Activated naive CD4-positive, alpha-beta T cell treated with anti-CD3 and anti-CD28 coated beads, Interleukin-2, amount 50 U/mL, for 72 hours (primary cell): ENCODE results near the gene FGF21. TPM values are rescaled to one million over a fixed set of nuclear protein-coding genes. Genes with fewer than 3 reads are reported as not detected.

Source experiments
- ATAC-seq, 2 donors: fragments of 150-1000 bp; cut with Tn5 transposase; 2 replicates each; pipeline ENCODE4 v1.10.0; 2021; ENCODE audit warnings: mild to moderate bottlenecking in 2 of 2, moderate library complexity in 2 of 2
- DNase-seq, 2 donors: peaks; one replicate each; pipeline ENCODE4 v3.0.0; 2021 to 2022; ENCODE audit warnings: low spot score in 2 of 2
- H3K27ac Mint-ChIP-seq, 2 donors: one replicate each; pipeline ENCODE4 v1.8.0; 2022; ENCODE audit warnings: mild to moderate bottlenecking in 2 of 2, mixed read lengths in 2 of 2
- H3K36me3 Mint-ChIP-seq, 2 donors: one replicate each; pipeline ENCODE4 v1.8.0; 2022; ENCODE audit warnings: mixed read lengths in 2 of 2
- H3K9me3 Mint-ChIP-seq, 2 donors: one replicate each; pipeline ENCODE4 v1.8.0; 2022; ENCODE audit warnings: mixed read lengths in 2 of 2
- total RNA-seq, 2 donors: library from RNA; stranded (reverse); gene quantifications; one replicate each; pipeline ENCODE4 v1.2.3, GENCODE V29; 2022

The FGF21 gene
- total RNA-seq, 2 donors from 2014 or later, result not detected

DNA sequence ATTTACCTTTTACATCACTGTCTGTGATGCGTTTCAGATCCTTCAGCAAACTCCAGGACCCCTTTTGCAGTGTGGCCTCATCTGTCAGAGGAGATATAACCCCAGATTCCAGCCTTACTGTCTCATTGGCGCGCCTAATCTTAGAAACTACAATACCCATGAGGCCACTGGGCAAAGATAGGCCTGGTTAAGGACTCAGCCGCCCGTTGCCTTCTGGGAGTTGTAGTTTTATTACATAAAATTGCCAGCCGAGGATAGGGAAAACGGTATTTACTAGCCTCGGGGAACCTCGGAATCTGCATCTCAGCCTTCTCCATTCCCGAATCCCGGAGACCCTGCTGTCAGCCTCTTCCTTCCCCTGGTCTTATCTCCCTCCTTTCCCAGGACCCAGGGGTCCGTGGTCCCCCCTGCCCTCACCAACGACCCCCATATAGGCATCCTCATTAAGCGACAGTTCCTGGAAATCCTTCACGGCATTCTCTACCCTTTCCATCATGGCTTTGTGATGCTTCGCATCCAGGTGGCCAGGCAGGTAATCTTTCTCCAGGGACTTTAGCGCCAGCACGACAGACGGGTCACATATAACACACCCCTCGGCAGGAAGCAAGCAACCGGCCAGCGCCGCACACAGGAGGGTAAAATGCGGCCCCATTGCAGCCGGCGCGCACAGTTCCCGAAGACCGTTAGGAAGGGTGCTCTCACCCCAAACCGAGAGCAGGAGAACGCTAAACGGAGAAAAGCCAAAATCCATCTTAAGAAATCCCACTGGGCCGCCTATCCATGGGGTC, 9.9 kb upstream of the FGF21 start:
- Mint-ChIP-seq H3K36me3 (no peaks in the 10 kb centered on the region), H3K9me3 (no peaks in the 10 kb centered on the region), H3K27ac (no peak overlapping the region)
- ATAC-seq (peak; percentile 65 to 80), DNase-seq (peak in 1 of 2 donors; percentile 60)

GRCh38 chr19:48746110-48746509, 9.2 kb upstream of the FGF21 start:
- DNase-seq, result no peak
- no peak overlapping the region for H3K27ac Mint-ChIP-seq
- no peaks in the 10 kb centered on the region for H3K36me3 Mint-ChIP-seq
- no peaks in the 10 kb centered on the region for H3K9me3 Mint-ChIP-seq
- ATAC-seq, result no peak

GRCh38 chr19:48746738-48747575, 8.4 kb upstream of the FGF21 start, which contains the start of gene IZUMO1:
TSS of gene IZUMO1 (minus strand) at chr19:48746909. CDS start at chr19:48745859, 1,050 bp downstream.
- no peaks in the 10 kb centered on the region for H3K9me3 Mint-ChIP-seq
- DNase-seq (peak in 1 of 2 donors; percentile 64), ATAC-seq (peak; percentile 72 to 87)
- no peaks in the 10 kb centered on the region for H3K36me3 Mint-ChIP-seq
- peak within 1 kb of the TSS; percentile 71 to 82 for H3K27ac Mint-ChIP-seq

- H3K36me3 Mint-ChIP-seq, result no peaks in the 10 kb centered on the region
- no peaks in the 10 kb centered on the region for H3K9me3 Mint-ChIP-seq
- ATAC-seq (no peak), DNase-seq (no peak)
- H3K27ac Mint-ChIP-seq, result no peak overlapping the region
These were observed 5.6 kb upstream of the FGF21 start for GRCh38 chr19:48749571-48750198.

DNA sequence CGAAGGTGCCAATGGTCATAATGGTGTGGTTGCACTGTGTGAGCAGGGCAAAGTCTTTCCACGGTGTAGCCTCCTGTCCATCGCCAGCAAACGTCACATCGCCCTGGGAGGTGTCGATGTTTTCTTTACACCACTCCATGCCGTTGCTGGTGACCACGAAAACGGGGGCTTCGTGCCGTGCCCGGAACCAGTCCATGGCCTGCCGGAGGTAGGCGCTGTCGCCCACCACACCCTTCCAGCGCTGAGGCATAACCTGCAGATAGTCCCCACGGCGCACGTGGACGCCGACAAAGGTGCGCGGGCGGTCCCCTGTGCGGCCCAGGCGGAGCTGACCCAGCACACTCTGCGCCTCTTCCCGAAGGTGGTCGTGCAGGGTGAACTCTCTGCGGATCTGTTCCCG, 5.0 kb upstream of the FGF21 start:
- ATAC-seq (no peak), DNase-seq (no peak)
- H3K27ac Mint-ChIP-seq, result no peak overlapping the region
- H3K9me3 Mint-ChIP-seq, result no peaks in the 10 kb centered on the region
- H3K36me3 Mint-ChIP-seq, result no peaks in the 10 kb centered on the region

DNA sequence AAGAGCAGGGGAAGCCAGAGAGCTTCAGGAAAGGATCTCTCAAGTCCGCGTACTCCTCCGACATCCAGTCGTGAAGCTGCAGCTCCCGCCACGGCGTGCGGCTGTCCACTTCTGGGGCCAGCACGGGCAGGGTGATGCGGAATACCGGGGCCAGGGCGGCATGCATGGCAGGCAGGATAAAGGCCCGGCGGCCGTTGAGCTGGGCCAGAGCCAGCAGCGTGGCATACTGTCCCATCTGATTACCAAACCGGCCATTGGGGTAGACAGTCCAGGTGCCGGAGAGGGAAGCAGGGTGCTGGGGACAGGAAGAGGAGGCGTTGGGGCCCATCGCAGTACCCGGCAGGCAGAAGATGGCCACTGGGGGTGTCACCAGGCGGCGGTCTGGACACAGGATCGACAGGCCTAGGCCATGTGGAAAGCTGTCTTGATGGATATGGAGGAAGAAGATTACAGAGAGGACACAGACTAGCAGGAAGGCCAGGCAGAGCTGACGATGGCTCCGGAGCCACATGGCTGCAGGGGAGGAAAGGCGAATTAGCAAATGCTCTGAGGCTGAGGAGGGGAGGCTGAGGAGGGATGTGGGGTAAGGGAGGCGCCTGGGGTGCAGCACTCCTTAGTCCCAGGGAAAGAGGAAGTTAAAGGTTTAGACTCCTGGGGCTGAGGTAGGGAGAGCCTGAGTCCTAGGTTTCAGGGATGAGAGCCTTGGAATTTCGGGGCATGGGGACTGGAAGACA, 4.4 kb upstream of the FGF21 start:
- ATAC-seq, result no peak
- Mint-ChIP-seq H3K27ac (no peak overlapping the region), H3K9me3 (no peaks in the 10 kb centered on the region), H3K36me3 (no peaks in the 10 kb centered on the region)
- no peak for DNase-seq

GRCh38 chr19:48751845-48752495, 3.4 kb upstream of the FGF21 start:
- DNase-seq, result no peak
- peak in 1 of 2 donors; percentile 14 for ATAC-seq
- no peak overlapping the region for H3K27ac Mint-ChIP-seq
- no peaks in the 10 kb centered on the region for H3K9me3 Mint-ChIP-seq
- H3K36me3 Mint-ChIP-seq, result no peaks in the 10 kb centered on the region

DNA sequence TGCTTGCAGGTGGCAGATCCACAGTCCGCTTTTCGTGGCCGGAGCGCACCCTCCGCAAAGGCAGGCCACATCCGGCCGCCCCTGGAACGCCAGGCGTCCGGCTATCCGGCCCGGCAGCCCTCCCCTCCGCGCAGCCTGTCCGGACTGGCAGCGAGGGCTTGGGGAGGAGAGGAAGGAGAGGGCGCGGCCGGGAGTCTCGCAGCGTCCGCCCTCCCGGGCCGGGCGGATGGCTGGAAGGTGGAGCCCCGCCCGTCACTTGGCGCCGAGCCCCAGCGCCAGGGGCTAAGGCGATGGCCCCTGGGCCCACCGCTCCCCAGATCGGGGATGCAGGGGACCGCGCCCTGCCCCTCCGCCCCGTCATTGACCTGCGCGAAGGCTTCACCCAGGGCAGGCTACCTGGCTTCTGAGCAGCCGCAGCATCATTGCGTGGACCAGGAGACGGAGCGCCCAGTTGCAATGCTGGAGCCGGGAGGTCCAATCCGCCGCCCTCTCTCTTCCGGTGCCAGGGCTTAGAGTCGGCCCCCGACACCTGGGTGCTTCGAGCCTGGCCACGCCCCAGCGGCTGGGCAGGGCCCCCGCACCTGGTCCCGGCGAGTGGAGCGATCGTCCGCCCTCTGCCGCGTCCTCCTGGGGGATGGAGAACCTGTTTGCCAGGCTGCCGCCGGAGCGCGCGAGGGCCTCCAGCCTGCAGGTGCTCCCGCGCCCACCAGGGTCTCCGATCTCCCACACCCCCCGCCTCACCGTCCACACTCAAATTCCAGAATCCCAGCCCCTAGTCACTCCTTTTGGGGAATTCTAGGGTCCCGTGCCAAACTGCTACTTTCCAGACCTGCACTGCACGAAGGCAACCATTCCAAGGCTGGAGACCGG, 2.6 kb upstream of the FGF21 start, which contains the start of gene FUT1:
Gene FUT1 (minus strand): TSS at position 146 of the 870 bp plus-strand sequence. CDS start 1,360 bp downstream, outside the sequence.
- ATAC-seq (peak; percentile 80 to 82), DNase-seq (peak in 1 of 2 donors; percentile 49)
- no peaks in the 10 kb centered on the region for H3K36me3 Mint-ChIP-seq
- H3K27ac Mint-ChIP-seq, result peak within 1 kb of the TSS in 1 of 2 donors; percentile 23
- no peaks in the 10 kb centered on the region for H3K9me3 Mint-ChIP-seq

DNA sequence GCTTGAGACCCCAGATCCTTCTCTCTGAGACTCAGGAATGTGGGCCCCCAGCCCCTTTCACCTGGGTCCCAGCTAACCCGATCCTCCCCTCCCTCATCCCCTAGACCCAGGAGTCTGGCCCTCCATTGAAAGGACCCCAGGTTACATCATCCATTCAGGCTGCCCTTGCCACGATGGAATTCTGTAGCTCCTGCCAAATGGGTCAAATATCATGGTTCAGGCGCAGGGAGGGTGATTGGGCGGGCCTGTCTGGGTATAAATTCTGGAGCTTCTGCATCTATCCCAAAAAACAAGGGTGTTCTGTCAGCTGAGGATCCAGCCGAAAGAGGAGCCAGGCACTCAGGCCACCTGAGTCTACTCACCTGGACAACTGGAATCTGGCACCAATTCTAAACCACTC, 463 bp downstream of the FGF21 start:
- DNase-seq (no peak), ATAC-seq (no peak)
- Mint-ChIP-seq H3K9me3 (no peaks in the 10 kb centered on the region), H3K36me3 (no peaks in the 10 kb centered on the region), H3K27ac (no peak overlapping the region)

DNA sequence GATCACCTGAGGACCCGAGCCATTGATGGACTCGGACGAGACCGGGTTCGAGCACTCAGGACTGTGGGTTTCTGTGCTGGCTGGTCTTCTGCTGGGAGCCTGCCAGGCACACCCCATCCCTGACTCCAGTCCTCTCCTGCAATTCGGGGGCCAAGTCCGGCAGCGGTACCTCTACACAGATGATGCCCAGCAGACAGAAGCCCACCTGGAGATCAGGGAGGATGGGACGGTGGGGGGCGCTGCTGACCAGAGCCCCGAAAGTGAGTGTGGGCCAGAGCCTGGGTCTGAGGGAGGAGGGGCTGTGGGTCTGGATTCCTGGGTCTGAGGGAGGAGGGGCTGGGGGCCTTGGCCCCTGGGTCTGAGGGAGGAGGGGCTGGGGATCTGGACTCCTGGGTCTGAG, 888 bp downstream of the FGF21 start:
- no peak overlapping the region for H3K27ac Mint-ChIP-seq
- no peak for ATAC-seq
- no peaks in the 10 kb centered on the region for H3K36me3 Mint-ChIP-seq
- H3K9me3 Mint-ChIP-seq, result no peaks in the 10 kb centered on the region
- DNase-seq, result no peak

DNA sequence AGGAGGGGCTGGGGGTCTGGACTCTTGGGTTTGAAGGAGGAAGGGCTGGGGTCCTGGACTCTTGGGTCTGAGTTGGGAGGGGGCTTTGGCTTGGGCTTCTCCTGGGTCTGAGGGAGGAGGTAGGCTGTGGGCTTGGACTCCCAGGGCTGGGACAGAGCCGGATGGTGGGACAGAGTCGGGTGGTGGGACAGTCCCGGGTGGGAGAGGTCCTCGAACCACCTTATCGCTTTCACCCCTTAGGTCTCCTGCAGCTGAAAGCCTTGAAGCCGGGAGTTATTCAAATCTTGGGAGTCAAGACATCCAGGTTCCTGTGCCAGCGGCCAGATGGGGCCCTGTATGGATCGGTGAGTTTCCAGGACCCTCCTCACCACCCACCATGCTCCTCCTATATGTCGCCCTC, 1.4 kb downstream of the FGF21 start:
- no peaks in the 10 kb centered on the region for H3K9me3 Mint-ChIP-seq
- H3K27ac Mint-ChIP-seq, result no peak overlapping the region
- ATAC-seq (no peak), DNase-seq (no peak)
- no peaks in the 10 kb centered on the region for H3K36me3 Mint-ChIP-seq

- ATAC-seq (no peak), DNase-seq (no peak)
- Mint-ChIP-seq H3K27ac (no peak overlapping the region), H3K36me3 (no peaks in the 10 kb centered on the region), H3K9me3 (no peaks in the 10 kb centered on the region)
These were observed 1.9 kb downstream of the FGF21 start for GRCh38 chr19:48757089-48757675.

- no peaks in the 10 kb centered on the region for H3K36me3 Mint-ChIP-seq
- ATAC-seq (no peak), DNase-seq (no peak)
- no peaks in the 10 kb centered on the region for H3K9me3 Mint-ChIP-seq
- H3K27ac Mint-ChIP-seq, result no peak overlapping the region
These were observed 2.4 kb downstream of the FGF21 start for GRCh38 chr19:48757741-48758144.

DNA sequence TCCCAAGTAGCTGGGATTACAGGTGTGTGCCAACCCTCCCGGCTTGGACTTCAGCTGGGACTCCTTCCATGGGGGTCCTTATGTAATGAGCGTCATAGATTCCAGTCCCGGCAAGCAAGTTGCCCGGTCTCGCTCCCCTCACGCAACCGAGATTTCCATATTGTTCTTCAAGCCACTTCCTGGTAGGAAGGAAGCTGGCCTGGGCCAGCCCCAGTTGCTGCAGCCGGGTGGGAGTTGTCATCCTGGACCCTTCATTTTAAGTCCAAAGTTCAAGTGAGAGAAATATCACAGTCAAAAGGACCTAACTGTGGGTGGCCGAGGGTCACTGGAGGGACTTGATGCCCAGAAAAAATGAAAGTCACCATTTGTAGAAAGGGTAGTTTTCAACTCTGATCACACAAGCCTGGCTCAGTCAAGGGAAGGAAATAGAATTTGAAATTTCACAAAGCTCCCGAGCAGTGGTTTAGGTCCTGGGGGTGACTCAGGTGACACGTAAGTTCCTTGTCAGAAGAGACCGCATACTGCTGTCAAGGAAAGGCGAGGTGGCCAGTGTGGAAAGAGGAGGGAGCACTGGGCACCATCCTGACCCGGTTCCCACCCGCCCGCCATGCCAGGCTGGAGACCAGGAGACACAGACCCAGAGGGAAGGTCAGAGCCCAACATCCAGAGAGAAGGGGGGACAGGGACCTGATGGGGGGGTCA, 5.3 kb downstream of the FGF21 start:
- no peaks in the 10 kb centered on the region for H3K36me3 Mint-ChIP-seq
- H3K9me3 Mint-ChIP-seq, result no peaks in the 10 kb centered on the region
- H3K27ac Mint-ChIP-seq, result peak overlapping the region in 1 of 2 donors; percentile 79
- ATAC-seq (peak; percentile 18 to 62), DNase-seq (no peak)
